ENCODE measurements around the gene SCGB3A1. TPM values are rescaled to one million over a fixed set of nuclear protein-coding genes. Genes with fewer than 3 reads are reported as not detected.

SCGB3A1 gene
- polyA plus RNA-seq, 2 donors: 1.0 to 6.1 TPM

DNA sequence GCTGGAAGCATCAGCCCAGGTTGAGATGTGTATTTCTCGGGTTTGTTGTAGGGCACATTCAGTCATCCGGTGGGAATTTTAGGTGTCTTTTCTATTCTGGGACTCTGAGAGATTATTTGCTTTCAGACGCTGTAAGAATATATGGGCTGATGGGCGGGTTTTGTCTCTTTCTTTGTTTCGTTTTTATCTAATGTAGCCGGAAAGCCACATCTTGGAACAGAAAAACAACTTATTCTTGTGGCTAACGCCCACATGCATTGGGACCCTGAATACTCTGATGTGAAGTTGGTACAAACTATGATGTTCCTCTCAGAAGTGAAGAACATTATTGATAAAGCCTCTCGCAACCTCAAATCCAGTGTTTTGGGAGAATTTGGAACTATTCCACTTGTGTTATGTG is 22.4 kb downstream of the SCGB3A1 start:
- peaks cover 7 to 19% of the 10 kb centered on the region in 2 donors for H3K36me3 ChIP-seq (ENCODE audit: control insufficient read depth in 2 of 2, insufficient read depth in 2 of 2, low read length in 1 of 2)
- WGBS, 2 donors: 82 to 83% methylated on average over 8 of the region's 8 CpGs
- H3K27ac ChIP-seq (ENCODE audit: low read depth in 2 of 2, low read length in 1 of 2): no peak overlapping the region

DNA sequence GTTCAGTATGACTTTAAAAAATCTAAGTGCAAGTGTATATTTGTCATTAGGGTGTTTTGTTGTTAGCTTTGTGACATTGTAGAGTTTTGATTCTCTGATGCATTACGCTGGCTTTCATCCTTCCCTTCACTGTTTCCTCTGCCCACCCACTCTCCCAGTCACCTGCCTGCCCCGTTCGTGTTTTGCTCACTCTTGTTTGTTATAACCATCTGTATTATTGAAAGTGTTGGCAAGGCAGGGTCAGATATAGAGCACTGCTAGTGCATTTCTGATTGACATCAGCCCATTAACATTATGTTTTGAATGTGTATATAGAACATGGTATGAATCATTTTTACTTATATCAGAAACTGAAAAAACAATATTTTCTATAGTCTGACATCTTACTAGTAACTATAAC is 27.3 kb downstream of the SCGB3A1 start:
- no peak overlapping the region for H3K27ac ChIP-seq (ENCODE audit: low read depth in 2 of 2, low read length in 1 of 2)
- no peak overlapping the region for H3K4me3 ChIP-seq (ENCODE audit: low read depth in 1 of 2, low read length in 2 of 2)
- H3K27me3 ChIP-seq (ENCODE audit: control insufficient read depth in 1 of 2, insufficient read depth in 2 of 2, low read length in 2 of 2): no peaks in the 10 kb centered on the region
- WGBS, 2 donors: 80 to 84% methylated on average over 3 of the region's 3 CpGs
- H3K4me1 ChIP-seq (ENCODE audit: control insufficient read depth in 2 of 2, insufficient read depth in 2 of 2, low read length in 1 of 2): no peaks in the 10 kb centered on the region
- H3K9me3 ChIP-seq (ENCODE audit: control insufficient read depth in 2 of 2, insufficient read depth in 1 of 2, low read depth in 1 of 2, low read length in 1 of 2): no peaks in the 10 kb centered on the region
- H3K36me3 ChIP-seq (ENCODE audit: control insufficient read depth in 2 of 2, insufficient read depth in 2 of 2, low read length in 1 of 2): peaks cover 7 to 8% of the 10 kb centered on the region in 2 donors

More for the DNA sequence above, 22.4 kb downstream of the SCGB3A1 start:
- no peak overlapping the region for H3K4me3 ChIP-seq (ENCODE audit: low read depth in 1 of 2, low read length in 2 of 2)
- H3K4me1 ChIP-seq (ENCODE audit: control insufficient read depth in 2 of 2, insufficient read depth in 2 of 2, low read length in 1 of 2): no peaks in the 10 kb centered on the region
- no peaks in the 10 kb centered on the region for H3K9me3 ChIP-seq (ENCODE audit: control insufficient read depth in 2 of 2, insufficient read depth in 1 of 2, low read depth in 1 of 2, low read length in 1 of 2)
- H3K27me3 ChIP-seq (ENCODE audit: control insufficient read depth in 1 of 2, insufficient read depth in 2 of 2, low read length in 2 of 2): no peaks in the 10 kb centered on the region

DNA sequence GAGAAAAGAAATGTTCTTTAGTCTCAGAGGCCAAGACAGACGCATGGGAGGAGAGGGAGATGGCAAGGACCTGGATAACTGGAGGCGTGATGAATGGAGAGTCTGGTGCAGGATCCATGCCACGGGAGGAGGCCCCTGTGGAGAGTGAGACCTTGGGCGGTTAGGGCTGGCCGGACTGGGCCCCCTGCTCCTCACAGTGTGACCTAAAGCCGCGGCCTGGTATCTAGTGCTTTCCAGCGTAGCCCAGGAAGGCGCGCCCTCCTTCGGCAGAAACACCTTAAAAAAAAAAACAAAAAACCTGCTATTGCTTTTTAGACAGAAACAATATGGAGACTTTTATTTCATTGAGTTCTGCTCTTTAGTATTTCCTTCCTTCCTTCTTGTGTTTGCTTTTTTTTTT is 33.1 kb downstream of the SCGB3A1 start:
- peaks cover 3% of the 10 kb centered on the region in 2 donors for H3K36me3 ChIP-seq (ENCODE audit: control insufficient read depth in 2 of 2, insufficient read depth in 2 of 2, low read length in 1 of 2)
- 95 to 97% methylated on average over 11 of the region's 11 CpGs for WGBS, 2 donors
- H3K9me3 ChIP-seq (ENCODE audit: control insufficient read depth in 2 of 2, insufficient read depth in 1 of 2, low read depth in 1 of 2, low read length in 1 of 2): no peaks in the 10 kb centered on the region
- H3K27ac ChIP-seq (ENCODE audit: low read depth in 2 of 2, low read length in 1 of 2): no peak overlapping the region
- no peaks in the 10 kb centered on the region for H3K4me1 ChIP-seq (ENCODE audit: control insufficient read depth in 2 of 2, insufficient read depth in 2 of 2, low read length in 1 of 2)
- no peak overlapping the region for H3K4me3 ChIP-seq (ENCODE audit: low read depth in 1 of 2, low read length in 2 of 2)
- no peaks in the 10 kb centered on the region for H3K27me3 ChIP-seq (ENCODE audit: control insufficient read depth in 1 of 2, insufficient read depth in 2 of 2, low read length in 2 of 2)

DNA sequence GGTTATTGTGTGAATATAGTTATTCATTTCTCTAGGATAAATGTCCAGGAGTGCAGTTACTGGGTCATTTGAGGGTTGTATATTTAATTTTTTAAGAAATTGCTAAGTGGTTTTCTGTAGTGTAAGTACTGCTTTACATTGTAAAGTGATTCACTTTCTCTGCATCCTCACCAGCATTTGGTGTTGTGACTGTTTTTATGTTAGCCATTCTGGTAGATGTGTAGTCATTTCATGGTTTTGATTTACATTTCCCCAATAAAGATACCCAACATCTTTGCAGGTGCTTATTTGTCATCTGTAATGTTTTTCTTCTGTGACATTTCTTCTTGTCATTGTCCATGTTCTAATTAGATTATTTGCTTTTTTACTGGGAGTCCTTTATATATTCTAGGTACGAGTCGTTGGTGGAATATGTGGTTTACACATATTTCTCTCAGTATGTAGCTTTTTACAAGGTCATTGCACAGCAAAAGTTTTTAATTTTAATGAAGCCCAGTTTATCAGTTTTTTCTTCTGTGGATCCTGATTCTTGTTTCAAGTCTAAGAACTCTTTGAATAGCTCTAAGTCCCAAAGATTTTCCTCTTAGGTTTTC is 34.0 kb downstream of the SCGB3A1 start:
- 81 to 85% methylated on average over 2 of the region's 2 CpGs for WGBS, 2 donors
- Histone ChIP-seq H3K4me3 (ENCODE audit: low read depth in 1 of 2, low read length in 2 of 2) (no peak overlapping the region), H3K9me3 (ENCODE audit: control insufficient read depth in 2 of 2, insufficient read depth in 1 of 2, low read depth in 1 of 2, low read length in 1 of 2) (no peaks in the 10 kb centered on the region), H3K36me3 (ENCODE audit: control insufficient read depth in 2 of 2, insufficient read depth in 2 of 2, low read length in 1 of 2) (peaks cover 3% of the 10 kb centered on the region in 2 donors), H3K27me3 (ENCODE audit: control insufficient read depth in 1 of 2, insufficient read depth in 2 of 2, low read length in 2 of 2) (no peaks in the 10 kb centered on the region), H3K4me1 (ENCODE audit: control insufficient read depth in 2 of 2, insufficient read depth in 2 of 2, low read length in 1 of 2) (no peaks in the 10 kb centered on the region), H3K27ac (ENCODE audit: low read depth in 2 of 2, low read length in 1 of 2) (no peak overlapping the region)

DNA sequence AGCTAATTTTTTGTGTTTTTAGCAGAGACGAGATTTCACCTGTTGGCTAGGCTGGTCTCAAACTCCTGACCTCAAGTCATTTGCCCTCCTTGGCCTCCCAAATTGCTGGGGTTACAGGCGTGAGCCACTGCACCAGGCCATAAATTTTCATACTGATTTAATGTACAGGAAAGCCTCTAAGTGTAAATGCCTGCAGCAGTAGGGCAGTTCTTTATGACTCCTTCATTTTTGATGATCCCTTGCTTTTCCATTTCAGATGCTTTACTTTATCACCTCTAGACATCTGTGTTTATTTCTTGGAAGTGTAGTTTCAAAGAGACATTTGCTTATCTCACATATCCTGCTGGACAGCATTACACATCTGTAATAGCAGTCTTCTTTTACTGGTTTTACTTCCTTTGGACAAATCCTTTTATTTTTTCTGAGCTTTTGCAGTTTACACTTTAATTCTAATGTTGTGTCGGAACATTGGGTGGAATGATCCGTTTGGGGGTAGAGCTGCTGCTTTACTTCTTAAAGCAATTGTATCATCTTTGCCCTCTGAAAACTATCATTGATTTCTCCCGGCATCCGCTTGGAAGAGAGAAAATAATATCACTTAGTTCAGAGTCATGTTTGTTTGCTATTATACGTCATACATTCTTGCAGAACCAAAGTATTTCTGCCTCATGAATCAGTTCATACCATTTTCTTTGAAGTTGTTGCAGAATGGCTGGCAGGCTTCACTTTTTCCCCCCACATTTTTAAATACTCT is 36.0 kb downstream of the SCGB3A1 start:
- Histone ChIP-seq H3K27ac (ENCODE audit: low read depth in 2 of 2, low read length in 1 of 2) (no peak overlapping the region), H3K4me3 (ENCODE audit: low read depth in 1 of 2, low read length in 2 of 2) (no peak overlapping the region), H3K4me1 (ENCODE audit: control insufficient read depth in 2 of 2, insufficient read depth in 2 of 2, low read length in 1 of 2) (no peaks in the 10 kb centered on the region), H3K27me3 (ENCODE audit: control insufficient read depth in 1 of 2, insufficient read depth in 2 of 2, low read length in 2 of 2) (no peaks in the 10 kb centered on the region), H3K9me3 (ENCODE audit: control insufficient read depth in 2 of 2, insufficient read depth in 1 of 2, low read depth in 1 of 2, low read length in 1 of 2) (no peaks in the 10 kb centered on the region), H3K36me3 (ENCODE audit: control insufficient read depth in 2 of 2, insufficient read depth in 2 of 2, low read length in 1 of 2) (peaks cover 0 to 3% of the 10 kb centered on the region in 2 donors)
- 85 to 90% methylated on average over 7 of the region's 7 CpGs for whole genome bisulfite sequencing, 2 donors

DNA sequence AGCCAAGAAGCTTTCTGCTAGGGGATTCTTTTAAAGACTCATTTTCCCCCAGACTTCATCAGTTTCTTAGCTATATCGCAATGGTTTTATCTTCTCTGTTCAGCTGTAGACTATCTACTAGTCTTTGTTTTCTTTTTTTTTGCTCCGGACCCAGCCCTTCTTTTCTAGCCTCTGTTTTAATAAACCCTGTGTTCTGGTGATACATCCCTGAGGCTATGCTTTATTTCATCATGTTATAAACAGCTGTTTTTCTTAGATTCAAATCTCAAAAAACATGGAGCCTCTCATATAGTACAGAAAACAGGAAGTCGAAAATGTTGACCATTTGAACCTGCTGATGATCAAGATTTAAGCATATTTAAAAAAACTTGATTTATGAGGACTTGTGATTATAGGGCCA is 37.8 kb downstream of the SCGB3A1 start:
- Histone ChIP-seq H3K27me3 (ENCODE audit: control insufficient read depth in 1 of 2, insufficient read depth in 2 of 2, low read length in 2 of 2) (no peaks in the 10 kb centered on the region), H3K9me3 (ENCODE audit: control insufficient read depth in 2 of 2, insufficient read depth in 1 of 2, low read depth in 1 of 2, low read length in 1 of 2) (no peaks in the 10 kb centered on the region), H3K27ac (ENCODE audit: low read depth in 2 of 2, low read length in 1 of 2) (no peak overlapping the region), H3K4me1 (ENCODE audit: control insufficient read depth in 2 of 2, insufficient read depth in 2 of 2, low read length in 1 of 2) (no peaks in the 10 kb centered on the region), H3K4me3 (ENCODE audit: low read depth in 1 of 2, low read length in 2 of 2) (no peak overlapping the region), H3K36me3 (ENCODE audit: control insufficient read depth in 2 of 2, insufficient read depth in 2 of 2, low read length in 1 of 2) (peaks cover 0 to 3% of the 10 kb centered on the region in 2 donors)
- WGBS, 2 donors: 93 to 95% methylated on average over 3 of the region's 3 CpGs

DNA sequence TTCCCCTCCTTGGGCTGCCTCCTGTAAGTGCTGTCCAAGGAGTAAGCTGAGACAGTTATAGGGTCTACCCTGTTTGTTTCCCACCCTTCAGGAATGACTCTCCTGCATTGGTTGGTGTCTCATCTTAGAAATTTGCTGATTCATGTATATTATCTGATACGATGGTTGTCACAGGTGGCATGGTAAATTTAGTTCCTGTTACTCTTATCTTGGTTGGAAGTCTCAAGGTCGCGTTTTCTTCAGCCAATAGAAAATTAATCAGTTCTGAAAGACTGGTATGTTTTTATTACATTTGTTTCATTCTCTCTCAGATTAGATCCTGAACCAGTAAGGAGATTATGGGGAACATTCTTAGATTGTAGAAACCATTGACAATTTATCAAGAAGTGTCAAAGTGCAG is 42.7 kb downstream of the SCGB3A1 start:
- H3K27ac ChIP-seq (ENCODE audit: low read depth in 2 of 2, low read length in 1 of 2): no peak overlapping the region
- H3K4me1 ChIP-seq (ENCODE audit: control insufficient read depth in 2 of 2, insufficient read depth in 2 of 2, low read length in 1 of 2): no peaks in the 10 kb centered on the region
- peaks cover 0 to 3% of the 10 kb centered on the region in 2 donors for H3K36me3 ChIP-seq (ENCODE audit: control insufficient read depth in 2 of 2, insufficient read depth in 2 of 2, low read length in 1 of 2)
- no peak overlapping the region for H3K4me3 ChIP-seq (ENCODE audit: low read depth in 1 of 2, low read length in 2 of 2)
- no peaks in the 10 kb centered on the region for H3K9me3 ChIP-seq (ENCODE audit: control insufficient read depth in 2 of 2, insufficient read depth in 1 of 2, low read depth in 1 of 2, low read length in 1 of 2)
- 63 to 84% methylated on average over 3 of the region's 3 CpGs for WGBS, 2 donors
- H3K27me3 ChIP-seq (ENCODE audit: control insufficient read depth in 1 of 2, insufficient read depth in 2 of 2, low read length in 2 of 2): no peaks in the 10 kb centered on the region

DNA sequence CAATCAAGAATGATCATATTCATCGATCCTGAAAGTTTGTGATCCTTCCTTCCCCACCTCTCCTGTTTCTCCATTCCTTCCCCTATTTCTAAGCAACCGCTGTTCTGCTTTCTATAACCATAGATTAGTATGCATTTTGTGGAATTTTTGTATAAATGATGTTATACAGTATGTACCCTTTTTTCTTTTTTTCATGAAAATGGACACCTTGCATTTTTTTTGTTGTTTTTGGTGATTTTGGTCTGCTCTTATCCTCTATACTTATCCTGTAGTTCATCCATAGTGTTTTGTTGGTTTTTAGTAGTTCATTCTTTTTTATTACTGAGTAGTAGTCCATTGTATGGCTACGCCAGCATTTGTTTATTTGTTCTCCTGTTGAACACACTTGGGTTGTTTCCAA is 46.1 kb downstream of the SCGB3A1 start:
- Histone ChIP-seq H3K9me3 (ENCODE audit: control insufficient read depth in 2 of 2, insufficient read depth in 1 of 2, low read depth in 1 of 2, low read length in 1 of 2) (no peaks in the 10 kb centered on the region), H3K4me1 (ENCODE audit: control insufficient read depth in 2 of 2, insufficient read depth in 2 of 2, low read length in 1 of 2) (no peaks in the 10 kb centered on the region), H3K4me3 (ENCODE audit: low read depth in 1 of 2, low read length in 2 of 2) (no peak overlapping the region), H3K36me3 (ENCODE audit: control insufficient read depth in 2 of 2, insufficient read depth in 2 of 2, low read length in 1 of 2) (peaks cover 0 to 6% of the 10 kb centered on the region in 2 donors), H3K27ac (ENCODE audit: low read depth in 2 of 2, low read length in 1 of 2) (no peak overlapping the region), H3K27me3 (ENCODE audit: control insufficient read depth in 1 of 2, insufficient read depth in 2 of 2, low read length in 2 of 2) (no peaks in the 10 kb centered on the region)
- 98 to 100% methylated on average over 3 of the region's 3 CpGs for WGBS, 2 donors

DNA sequence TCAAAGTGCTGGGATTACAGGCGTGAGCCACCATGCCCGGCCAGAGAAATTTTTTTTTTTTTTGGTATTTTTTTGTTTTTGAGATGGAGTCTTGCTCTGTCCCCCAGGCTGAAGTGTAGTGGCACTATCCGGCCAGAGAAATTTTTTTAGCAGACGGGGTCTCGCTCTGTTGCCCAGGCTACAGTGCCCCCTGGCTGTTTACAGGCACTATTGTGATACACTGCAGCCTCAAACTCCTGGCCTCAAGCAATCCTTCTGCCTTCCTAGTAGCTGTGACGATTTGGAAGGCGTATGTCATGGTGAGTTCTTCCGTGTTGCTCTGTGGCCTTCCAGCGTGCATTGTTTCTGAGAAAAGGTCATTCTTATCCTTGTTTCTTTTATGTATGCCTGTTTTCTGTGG is 49.6 kb downstream of the SCGB3A1 start:
- H3K4me1 ChIP-seq (ENCODE audit: control insufficient read depth in 2 of 2, insufficient read depth in 2 of 2, low read length in 1 of 2): no peaks in the 10 kb centered on the region
- H3K9me3 ChIP-seq (ENCODE audit: control insufficient read depth in 2 of 2, insufficient read depth in 1 of 2, low read depth in 1 of 2, low read length in 1 of 2): no peaks in the 10 kb centered on the region
- no peaks in the 10 kb centered on the region for H3K27me3 ChIP-seq (ENCODE audit: control insufficient read depth in 1 of 2, insufficient read depth in 2 of 2, low read length in 2 of 2)
- H3K27ac ChIP-seq (ENCODE audit: low read depth in 2 of 2, low read length in 1 of 2): no peak overlapping the region
- 85 to 92% methylated on average over 9 of the region's 9 CpGs for WGBS, 2 donors
- no peak overlapping the region for H3K4me3 ChIP-seq (ENCODE audit: low read depth in 1 of 2, low read length in 2 of 2)
- peaks cover 0 to 3% of the 10 kb centered on the region in 2 donors for H3K36me3 ChIP-seq (ENCODE audit: control insufficient read depth in 2 of 2, insufficient read depth in 2 of 2, low read length in 1 of 2)

Measured in esophagus (tissue), 2 donors.